HG03064 (cell line): ENCODE data around the gene LIN52.

Experiments
- ATAC-seq: cut with Tn5 transposase; IDR thresholded peaks from one replicate; pipeline ENCODE4 v1.9.1; 2021; ENCODE audit warnings: low read depth; ENCODE audit not compliant: unreplicated experiment

The LIN52 gene

GRCh38 chr14:74221741-74222140, 137.0 kb downstream of the LIN52 start:
- ATAC-seq: no peak

DNA sequence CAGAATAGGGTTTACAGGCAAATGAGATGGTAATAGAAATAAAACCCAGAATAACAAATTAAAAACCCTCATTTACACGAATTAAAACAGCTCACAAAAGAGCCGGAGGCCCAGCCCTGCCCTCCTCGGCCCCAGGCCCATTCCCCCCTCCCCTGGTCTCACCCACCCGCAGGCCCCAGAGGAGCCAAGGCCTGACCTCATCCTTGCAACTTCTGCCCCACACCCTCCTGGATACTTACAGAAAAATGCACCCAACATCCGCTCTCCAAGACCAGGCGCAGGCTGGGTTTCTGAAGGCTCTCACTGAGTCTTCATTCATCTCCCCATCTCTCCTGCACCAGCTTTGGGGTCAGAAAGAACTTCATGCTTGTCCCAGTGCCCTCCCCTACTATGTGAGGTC, 138.3 kb downstream of the LIN52 start:
- ATAC-seq: no peak

GRCh38 chr14:74231784-74232183, 147.0 kb downstream of the LIN52 start:
- ATAC-seq: no peak

DNA sequence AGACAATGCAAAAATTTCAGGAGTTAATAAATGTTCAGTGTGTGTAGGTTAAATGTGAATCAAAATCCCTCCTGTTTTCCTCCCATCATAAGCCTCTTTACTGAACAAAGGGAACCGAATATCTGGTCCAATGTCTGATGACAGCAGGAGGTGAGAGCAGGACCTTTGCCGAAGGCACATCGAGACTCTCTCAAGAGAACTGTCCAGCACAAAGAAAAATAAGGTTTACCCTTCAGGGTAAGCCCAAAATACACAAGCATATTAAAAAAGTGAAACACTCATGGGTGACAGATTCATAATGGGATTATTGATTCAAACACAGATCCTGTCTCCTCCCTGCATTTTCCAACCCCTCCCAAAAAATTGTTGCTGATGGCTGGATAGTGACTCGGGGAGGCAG, 150.3 kb downstream of the LIN52 start:
- ATAC-seq: no peak

- no peak for ATAC-seq
These were observed 152.7 kb downstream of the LIN52 start for GRCh38 chr14:74237441-74237840.

DNA sequence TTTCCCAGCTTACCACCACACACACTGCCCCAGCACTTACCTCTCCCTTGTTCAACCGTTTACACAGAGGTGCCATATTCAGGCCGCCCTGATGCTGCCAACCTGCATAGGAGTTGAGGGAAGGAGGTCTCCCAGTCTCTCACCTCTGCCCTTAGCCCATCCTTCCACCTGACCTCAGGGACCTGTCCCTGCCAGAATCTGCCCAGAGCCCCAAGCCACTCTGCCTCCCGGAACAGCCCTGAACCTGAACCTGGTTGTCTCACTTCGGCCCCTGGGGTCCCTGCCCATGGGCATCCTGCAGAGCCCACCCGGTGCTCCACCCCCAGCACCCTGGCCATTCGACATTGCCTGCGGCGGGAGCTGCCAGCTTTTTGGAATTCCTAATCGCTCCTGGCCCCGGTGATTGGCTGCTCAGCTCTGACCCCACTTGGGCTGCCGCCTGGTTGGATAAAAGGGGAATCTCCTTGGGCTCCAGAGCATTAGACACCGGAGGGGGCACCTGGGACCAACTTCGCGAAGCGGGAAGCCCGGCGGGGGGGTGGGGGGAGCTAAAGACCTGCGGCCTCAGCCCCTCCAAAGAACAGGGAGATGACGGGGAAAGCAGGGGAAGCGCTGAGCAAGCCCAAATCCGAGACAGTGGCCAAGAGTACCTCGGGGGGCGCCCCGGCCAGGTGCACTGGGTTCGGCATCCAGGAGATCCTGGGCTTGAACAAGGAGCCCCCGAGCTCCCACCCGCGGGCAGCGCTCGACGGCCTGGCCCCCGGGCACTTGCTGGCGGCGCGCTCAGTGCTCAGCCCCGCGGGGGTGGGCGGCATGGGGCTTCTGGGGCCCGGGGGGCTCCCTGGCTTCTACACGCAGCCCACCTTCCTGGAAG, 154.5 kb downstream of the LIN52 start, which contains the start of gene VSX2:
Gene VSX2 (plus strand): TSS at position 476 of the 874 bp plus-strand sequence. CDS start 113 bp downstream, at position 589.
- no peak for ATAC-seq

- ATAC-seq: no peak
These were observed 155.4 kb downstream of the LIN52 start for GRCh38 chr14:74239848-74240793.

DNA sequence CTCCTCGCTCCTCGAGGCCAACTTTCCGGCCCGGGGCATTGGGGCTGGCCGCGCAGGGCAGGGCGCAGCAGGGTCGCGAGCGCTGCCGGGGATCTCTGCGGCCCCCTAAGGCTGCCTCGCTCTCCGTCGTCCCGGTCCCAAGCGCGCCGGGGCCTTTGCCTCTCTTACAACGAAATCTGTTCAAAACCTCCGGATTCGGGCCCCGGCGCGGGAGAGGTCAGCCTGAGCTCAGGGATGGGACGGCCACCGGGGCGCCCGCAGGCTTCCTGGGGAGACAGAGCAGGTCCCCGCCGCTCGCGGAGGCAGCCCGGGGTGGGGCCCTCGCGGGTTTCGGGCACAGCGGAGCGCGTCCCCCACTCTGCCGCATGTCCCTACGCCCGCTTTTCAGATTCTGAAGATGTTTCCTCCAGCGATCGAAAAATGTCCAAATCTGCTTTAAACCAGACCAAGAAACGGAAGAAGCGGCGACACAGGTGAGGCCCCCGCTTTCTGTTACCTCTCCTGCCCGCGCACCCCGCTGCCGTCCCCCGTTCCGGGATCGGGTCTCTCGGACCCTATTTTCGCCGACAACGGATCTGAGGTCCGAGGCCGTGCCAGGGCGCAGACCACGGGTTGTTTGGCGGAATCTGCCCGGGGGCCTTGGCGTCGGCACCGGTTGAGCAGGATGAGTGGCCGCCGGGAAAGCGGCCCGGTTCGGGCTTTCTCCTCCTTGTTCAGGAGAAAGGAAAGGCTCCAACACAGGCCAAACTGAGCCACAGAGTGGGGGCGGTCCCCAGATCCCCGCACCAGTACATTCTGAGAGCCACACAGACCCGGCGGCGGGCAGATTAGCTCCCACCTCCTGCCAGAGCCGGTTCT, 156.3 kb downstream of the LIN52 start:
- no peak for ATAC-seq

DNA sequence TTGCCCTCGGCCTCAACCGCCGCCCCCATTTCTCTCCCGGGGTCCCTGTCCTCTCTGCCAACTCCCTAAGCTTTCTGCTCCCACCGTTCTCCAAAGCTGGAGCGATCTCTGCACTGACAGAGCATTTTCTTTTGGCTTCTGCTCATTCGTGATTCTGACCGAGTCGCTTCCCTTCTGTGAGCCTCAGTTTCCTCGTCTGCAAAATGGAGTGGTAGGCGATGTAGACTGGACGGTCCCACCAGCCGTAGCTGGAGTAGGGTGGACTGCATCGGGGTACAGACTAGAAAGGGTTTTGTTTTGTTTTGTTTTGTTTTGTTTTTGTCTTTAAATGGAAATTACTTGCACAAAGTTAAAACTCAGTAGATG, 156.9 kb downstream of the LIN52 start:
- ATAC-seq: no peak

DNA sequence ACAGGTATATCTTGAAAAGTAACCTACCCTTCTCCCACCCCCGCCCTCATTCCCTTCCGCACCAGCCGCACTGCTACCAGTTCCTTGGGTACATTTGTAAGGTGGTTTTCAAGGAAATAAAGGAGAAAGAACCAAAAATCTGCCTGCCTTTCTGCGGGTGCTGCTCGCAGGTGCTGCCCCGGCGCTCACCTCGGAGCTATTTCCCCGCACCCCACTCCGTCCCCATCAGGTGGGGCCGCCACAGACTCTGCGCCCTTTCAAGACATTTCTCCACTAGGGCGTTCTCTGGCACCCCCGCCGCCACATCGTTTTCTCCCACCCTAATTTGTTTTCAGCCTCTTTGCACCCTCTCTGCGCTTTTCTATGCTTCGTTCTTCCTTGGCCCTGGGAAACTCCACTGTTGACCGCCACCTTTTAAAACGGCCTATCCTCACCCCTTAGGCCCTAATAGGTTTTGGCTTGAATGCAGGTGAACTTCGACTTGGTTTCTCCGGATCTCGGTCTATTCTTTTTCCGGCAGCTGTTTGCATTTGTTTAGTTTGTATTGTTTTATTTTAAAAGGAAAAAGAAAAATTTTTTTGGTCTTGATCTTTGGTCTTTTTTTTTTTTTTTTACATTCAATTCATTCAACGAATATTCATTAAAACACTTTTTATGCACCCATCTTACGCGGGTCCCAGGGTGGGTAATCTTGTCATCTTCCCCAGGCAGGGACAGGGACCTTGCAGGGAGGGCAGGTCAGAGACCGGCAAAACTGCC, 157.4 kb downstream of the LIN52 start:
- ATAC-seq: no peak

DNA sequence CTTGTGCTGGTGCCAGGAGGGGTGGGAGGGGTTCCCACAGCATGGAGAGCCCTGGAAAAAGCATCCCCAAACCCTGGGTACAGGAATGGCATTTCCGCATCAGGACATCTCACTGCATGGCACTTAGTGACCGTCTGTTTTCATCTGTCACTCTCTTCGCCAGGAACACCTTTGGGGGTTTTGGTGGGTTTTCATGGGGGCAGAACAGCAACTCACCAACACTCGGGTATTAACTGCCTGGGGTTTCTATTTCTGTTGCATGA, 158.0 kb downstream of the LIN52 start:
- no peak for ATAC-seq

GRCh38 chr14:74243051-74243450, 158.3 kb downstream of the LIN52 start:
- ATAC-seq: no peak

DNA sequence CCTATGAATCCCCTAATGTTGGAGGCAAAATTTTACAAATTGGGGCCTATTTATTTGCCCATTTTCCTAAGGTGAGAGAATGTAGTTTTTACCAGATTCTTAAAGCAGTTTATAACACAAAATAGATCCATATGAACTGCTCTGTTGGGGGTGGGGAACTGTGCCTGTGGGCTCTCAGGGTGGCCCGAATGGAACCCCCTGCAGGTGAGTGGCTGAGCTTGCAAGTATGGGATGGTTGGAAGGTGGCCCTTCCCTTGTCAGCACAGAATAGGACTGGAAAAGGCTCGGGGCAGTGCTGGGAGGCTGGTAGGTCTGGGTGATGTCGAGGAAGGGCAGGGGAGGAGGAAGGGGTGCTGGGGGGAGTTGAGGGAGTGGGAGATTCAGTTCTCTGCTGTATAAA, 159.4 kb downstream of the LIN52 start:
- no peak for ATAC-seq

GRCh38 chr14:74245292-74245691, 160.5 kb downstream of the LIN52 start:
- ATAC-seq: no peak

GRCh38 chr14:74246542-74246941, 161.8 kb downstream of the LIN52 start:
- no peak for ATAC-seq

DNA sequence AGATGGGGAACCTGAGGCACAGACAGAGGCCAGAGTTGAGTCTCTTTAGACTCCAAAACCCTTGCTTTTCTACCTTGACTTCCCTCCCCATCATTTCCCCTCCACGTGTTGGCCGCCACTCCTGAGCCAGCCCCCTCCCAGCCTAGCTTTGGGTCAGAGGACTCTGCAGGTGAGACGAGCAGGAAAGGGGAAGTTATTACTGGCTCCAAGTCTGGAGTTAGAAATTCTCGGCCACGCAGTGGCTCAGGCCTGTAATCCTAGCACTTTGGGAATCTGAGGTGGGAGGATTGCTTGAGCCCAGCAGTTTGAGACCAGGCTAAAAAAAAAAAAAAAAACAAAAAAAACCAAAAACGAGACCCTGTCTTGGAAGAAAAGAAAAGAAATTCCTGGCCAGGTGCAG, 163.3 kb downstream of the LIN52 start:
- no peak for ATAC-seq

- ATAC-seq: no peak
These were observed 164.9 kb downstream of the LIN52 start for GRCh38 chr14:74249433-74250375.
